Keratinocyte (primary cell): ENCODE data around the gene KPNA1. TPM values are rescaled to one million over a fixed set of nuclear protein-coding genes. Genes with fewer than 3 reads are reported as not detected.
A peak's percentile ranks its signal among the peaks of the same experiment; 100 is the strongest.

Experiments used
- DNase-seq: peaks from one replicate; pipeline ENCODE4 v3.0.0-alpha.2; 2011; ENCODE audit warnings: low read depth, missing footprints, low spot score
- FAIRE-seq: peaks from 2 replicates; lab custom pipeline; 2011; peaks lifted over from hg19 to GRCh38; lab: Jason Lieb, UNC
- H2AFZ ChIP-seq: 2 replicates; pipeline ENCODE4 v1.6.0; 2012; ENCODE audit warnings: low read length, control low read depth, inconsistent platforms; ENCODE audit not compliant: control insufficient read depth
- H3K27ac ChIP-seq: 2 replicates; pipeline ENCODE4 v1.5.1; 2011; ENCODE audit warnings: low read length; ENCODE audit not compliant: control insufficient read depth, insufficient read depth
- H3K27me3 ChIP-seq: 3 replicates; pipeline ENCODE4 v1.6.0; 2011; ENCODE audit warnings: low read length; ENCODE audit not compliant: control insufficient read depth, insufficient read depth; ENCODE audit errors: extremely low read depth
- H3K36me3 ChIP-seq, 2 experiments: 2 replicates in 1 of 2; 3 replicates in 1 of 2; pipeline ENCODE4 v1.5.1; 2011; ENCODE audit warnings: low read length in 2 of 2, mild to moderate bottlenecking in 1 of 2; ENCODE audit not compliant: control insufficient read depth in 2 of 2, insufficient read depth in 2 of 2; ENCODE audit errors: extremely low read depth in 1 of 2
- H3K4me1 ChIP-seq: 3 replicates; pipeline ENCODE4 v1.5.1; 2011; ENCODE audit warnings: low read length; ENCODE audit not compliant: control insufficient read depth, insufficient read depth; ENCODE audit errors: extremely low read depth
- H3K4me2 ChIP-seq: 3 replicates; pipeline ENCODE4 v1.6.0; 2011; ENCODE audit warnings: low read depth, low read length; ENCODE audit not compliant: control insufficient read depth, insufficient read depth; ENCODE audit errors: extremely low read depth
- H3K4me3 ChIP-seq, 3 experiments: fragments of 200-600 bp in 1 of 3; sonication (generic) in 1 of 3; 2 replicates in 2 of 3; 3 replicates in 1 of 3; pipeline ENCODE4 v1.5.1; 2011 to 2016; ENCODE audit warnings: low read length in 3 of 3, mild to moderate bottlenecking in 3 of 3, control low read depth in 2 of 3, inconsistent platforms in 1 of 3, low read depth in 1 of 3, mixed read lengths in 1 of 3, mixed run types in 1 of 3, moderate library complexity in 1 of 3; ENCODE audit not compliant: control insufficient read depth in 2 of 3, insufficient read depth in 2 of 3; ENCODE audit errors: extremely low read depth in 1 of 3
- H3K79me2 ChIP-seq: 2 replicates; pipeline ENCODE4 v1.6.0; 2012; ENCODE audit warnings: low read length; ENCODE audit not compliant: control insufficient read depth, insufficient read depth
- H3K9ac ChIP-seq: 3 replicates; pipeline ENCODE4 v1.6.0; 2011; ENCODE audit warnings: low read length; ENCODE audit not compliant: control insufficient read depth, insufficient read depth; ENCODE audit errors: extremely low read depth
- H3K9me1 ChIP-seq: 3 replicates; pipeline ENCODE4 v1.6.0; 2011; ENCODE audit warnings: low read length; ENCODE audit not compliant: control insufficient read depth, insufficient read depth; ENCODE audit errors: extremely low read depth
- H3K9me3 ChIP-seq: 2 replicates; pipeline ENCODE4 v1.5.1; 2012; ENCODE audit warnings: low read depth, low read length; ENCODE audit not compliant: control insufficient read depth
- H4K20me1 ChIP-seq: 3 replicates; pipeline ENCODE4 v1.6.0; 2011; ENCODE audit warnings: low read length; ENCODE audit not compliant: control insufficient read depth, insufficient read depth; ENCODE audit errors: extremely low read depth
- EZH2 ChIP-seq: IDR thresholded peaks from one replicate; pipeline ENCODE4 v1.6.1; 2012; ENCODE audit warnings: inconsistent platforms, mild to moderate bottlenecking, low read length, moderate library complexity
- dilution Hi-C: fragments of 300-500 bp; cut with MboI; formaldehyde crosslinking; loops from one replicate; pipeline ENCODE4 v1.7.0; 2020; ENCODE audit warnings: low sequenced_read_pairs; ENCODE audit not compliant: extremely low pct_ligation_motif_present
- polyA plus RNA-seq, 5 experiments: library from polyadenylated mRNA; depleted of rRNA in 3 of 5; stranded (reverse) in 3 of 5; stranded (forward) in 1 of 5; unstranded in 1 of 5; fragments of >200 nt; gene quantifications; 1 replicate in 1 of 5; 2 replicates in 3 of 5; 3 replicates in 1 of 5; pipeline versions ENCODE4 v1.2.1 to v1.2.3, GENCODE V29; 2011 to 2012; ENCODE audit warnings: missing spikeins in 2 of 5, low read depth in 1 of 5, low replicate concordance in 1 of 5
- TF ChIP-seq, protein P1 (sequence below), 3 experiments: IDR thresholded peaks in 1 of 3; conservative IDR thresholded peaks in 1 of 3; optimal IDR thresholded peaks in 1 of 3; 2 replicates in 2 of 3; 3 replicates in 1 of 3; pipeline versions ENCODE3 to v1.5.1; 2011; ENCODE audit warnings: low read length in 3 of 3, mild to moderate bottlenecking in 3 of 3, moderate library complexity in 2 of 3, control low read depth in 1 of 3, inconsistent platforms in 1 of 3; ENCODE audit not compliant: insufficient read depth in 2 of 3; ENCODE audit errors: extremely low read depth in 1 of 3

KPNA1 gene
- polyA plus RNA-seq, 1 donor (not counting 4 experiments of a cell fraction or from before 2014, with no cell fraction given) = 66.7 TPM

DNA sequence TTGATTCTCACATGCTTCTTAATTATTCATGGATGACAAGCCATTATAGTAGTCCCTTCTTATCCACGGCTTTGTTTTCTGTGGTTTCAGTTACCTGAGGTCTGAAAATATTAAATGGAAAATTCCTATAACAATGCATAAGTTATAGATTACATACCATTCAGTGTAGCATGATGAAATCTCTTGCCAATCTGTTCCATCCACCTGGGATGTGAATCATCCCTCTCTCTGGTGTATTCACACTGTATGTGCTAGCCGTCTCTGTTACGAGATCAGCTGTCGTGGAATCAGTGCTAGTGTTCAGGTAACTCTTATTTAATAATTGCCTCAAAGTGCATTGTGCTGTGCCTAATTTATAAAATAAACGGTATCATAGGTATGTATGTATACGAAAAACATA is 104.1 kb downstream of the KPNA1 start:
- dilution Hi-C loops = no loop called here
- FAIRE-seq = no peak

DNA sequence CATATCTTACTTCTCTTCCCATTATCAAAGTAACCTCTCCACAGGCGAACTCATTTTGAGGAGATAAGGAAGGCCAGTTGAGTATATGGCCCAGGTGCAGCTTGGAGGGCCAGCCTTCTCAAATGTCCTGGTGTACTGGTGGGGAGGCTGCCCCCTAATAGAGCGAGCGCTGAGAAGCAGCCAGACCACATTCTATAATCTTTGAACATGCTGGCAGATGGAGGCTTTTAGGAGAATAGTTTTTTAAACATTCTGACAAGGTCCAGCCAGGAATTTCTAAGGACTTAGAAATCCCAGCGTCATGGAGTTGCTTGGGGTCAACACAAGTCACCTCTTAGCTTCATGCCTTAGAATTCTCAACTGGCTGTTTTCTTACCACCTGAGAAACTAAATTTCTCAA is 104.6 kb downstream of the KPNA1 start:
- H3K4me3 ChIP-seq = no peak overlapping the region
- no peak overlapping the region for H2AFZ ChIP-seq
- peaks cover 7 to 10% of the 10 kb centered on the region in 2 experiments for H3K36me3 ChIP-seq
- dilution Hi-C loops = no loop called here
- H3K4me2 ChIP-seq = no peak overlapping the region
- DNase-seq (no peak), FAIRE-seq (no peak)
- H3K9me1 ChIP-seq = no peaks in the 10 kb centered on the region
- peak overlapping the region; percentile 65 for H3K27ac ChIP-seq
- H4K20me1 ChIP-seq = no peaks in the 10 kb centered on the region
- H3K79me2 ChIP-seq = peaks cover 19% of the 10 kb centered on the region
- H3K9ac ChIP-seq = no peak overlapping the region
- TF ChIP-seq, protein P1, sequence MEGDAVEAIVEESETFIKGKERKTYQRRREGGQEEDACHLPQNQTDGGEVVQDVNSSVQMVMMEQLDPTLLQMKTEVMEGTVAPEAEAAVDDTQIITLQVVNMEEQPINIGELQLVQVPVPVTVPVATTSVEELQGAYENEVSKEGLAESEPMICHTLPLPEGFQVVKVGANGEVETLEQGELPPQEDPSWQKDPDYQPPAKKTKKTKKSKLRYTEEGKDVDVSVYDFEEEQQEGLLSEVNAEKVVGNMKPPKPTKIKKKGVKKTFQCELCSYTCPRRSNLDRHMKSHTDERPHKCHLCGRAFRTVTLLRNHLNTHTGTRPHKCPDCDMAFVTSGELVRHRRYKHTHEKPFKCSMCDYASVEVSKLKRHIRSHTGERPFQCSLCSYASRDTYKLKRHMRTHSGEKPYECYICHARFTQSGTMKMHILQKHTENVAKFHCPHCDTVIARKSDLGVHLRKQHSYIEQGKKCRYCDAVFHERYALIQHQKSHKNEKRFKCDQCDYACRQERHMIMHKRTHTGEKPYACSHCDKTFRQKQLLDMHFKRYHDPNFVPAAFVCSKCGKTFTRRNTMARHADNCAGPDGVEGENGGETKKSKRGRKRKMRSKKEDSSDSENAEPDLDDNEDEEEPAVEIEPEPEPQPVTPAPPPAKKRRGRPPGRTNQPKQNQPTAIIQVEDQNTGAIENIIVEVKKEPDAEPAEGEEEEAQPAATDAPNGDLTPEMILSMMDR (optimal IDR thresholded peaks at IDR 0.05 in 1 of 3, IDR thresholded peaks at IDR 0.05 in 1 of 3, conservative IDR thresholded peaks at IDR 0.05 in 1 of 3; ENCODE audit: extremely low read depth in 1 of 3, insufficient read depth in 2 of 3, low read length in 3 of 3) = no peak
- TF ChIP-seq EZH2 = no peak
- H3K4me1 ChIP-seq = peaks cover 12% of the 10 kb centered on the region
- H3K9me3 ChIP-seq = no peaks in the 10 kb centered on the region
- H3K27me3 ChIP-seq = no peaks in the 10 kb centered on the region

More for the DNA sequence above, 104.1 kb downstream of the KPNA1 start:
- H3K9ac ChIP-seq = no peak overlapping the region
- H3K27ac ChIP-seq = peak overlapping the region; percentile 65
- peaks cover 7 to 10% of the 10 kb centered on the region in 2 experiments for H3K36me3 ChIP-seq
- no peak for DNase-seq
- TF ChIP-seq EZH2 = no peak
- TF ChIP-seq, protein P1 (optimal IDR thresholded peaks at IDR 0.05 in 1 of 3, IDR thresholded peaks at IDR 0.05 in 1 of 3, conservative IDR thresholded peaks at IDR 0.05 in 1 of 3; ENCODE audit: extremely low read depth in 1 of 3, insufficient read depth in 2 of 3, low read length in 3 of 3) = no peak
- no peaks in the 10 kb centered on the region for H3K9me1 ChIP-seq
- no peak overlapping the region for H3K4me3 ChIP-seq
- no peaks in the 10 kb centered on the region for H4K20me1 ChIP-seq
- peak overlapping the region; percentile 28 for H3K4me2 ChIP-seq
- H2AFZ ChIP-seq = no peak overlapping the region
- peaks cover 22% of the 10 kb centered on the region for H3K79me2 ChIP-seq
- H3K4me1 ChIP-seq = peaks cover 14% of the 10 kb centered on the region
- H3K9me3 ChIP-seq = no peaks in the 10 kb centered on the region
- H3K27me3 ChIP-seq = no peaks in the 10 kb centered on the region
